ENCODE data around the gene IFITM1. TPM values are rescaled to one million over a fixed set of nuclear protein-coding genes. Genes with fewer than 3 reads are reported as not detected.

The IFITM1 gene
- total RNA-seq, 6 experiments from 2014 or later, result 15.7 to 159 (median 72.5) TPM

- Histone ChIP-seq H3K27ac (no peak overlapping the region), H3K9me3 (no peaks in the 10 kb centered on the region), H3K27me3 (no peaks in the 10 kb centered on the region), H3K4me3 (no peak overlapping the region), H3K36me3 (no peaks in the 10 kb centered on the region), H3K4me1 (no peaks in the 10 kb centered on the region)
- DNase-seq, result peak; percentile 29 to 53 (median 49)
- WGBS (ENCODE audit: insufficient coverage, low coverage, low lambda C conversion rate, missing lambda C conversion rate), result no CpG with 5 or more reads among the region's 15 CpGs
- TF ChIP-seq CTCF (IDR thresholded peaks at IDR 0.05) (no peak), POLR2A (IDR thresholded peaks at IDR 0.05) (no peak)
- ATAC-seq, result peak; percentile 7 to 47 (median 30)
- intact Hi-C loops (cut with DNase I), result no loop called here
These were observed 15.3 kb upstream of the IFITM1 start for GRCh38 chr11:298406-299065.

GRCh38 chr11:299081-299891 lies 14.6 kb upstream of the IFITM1 start, which contains the start of gene IFITM5:
IFITM5 (minus strand) TSS chr11:299526; CDS start chr11:299490, 36 bp downstream.
- Histone ChIP-seq H3K27me3 (no peaks in the 10 kb centered on the region), H3K36me3 (no peaks in the 10 kb centered on the region), H3K27ac (no peak within 1 kb of the TSS), H3K4me1 (no peaks in the 10 kb centered on the region), H3K9me3 (no peaks in the 10 kb centered on the region), H3K4me3 (no peak within 1 kb of the TSS)
- WGBS (ENCODE audit: insufficient coverage, low coverage, low lambda C conversion rate, missing lambda C conversion rate), result 19% methylated on average over 3 of the region's 40 CpGs
- intact Hi-C loops (cut with DNase I), result no loop called here
- DNase-seq (peak in 2 of 3 donors; percentile 22 to 48), ATAC-seq (no peak)
- no peak for TF ChIP-seq CTCF (IDR thresholded peaks at IDR 0.05)
- TF ChIP-seq POLR2A (IDR thresholded peaks at IDR 0.05), result no peak

GRCh38 chr11:299951-300735 lies 13.7 kb upstream of the IFITM1 start:
- Histone ChIP-seq H3K4me1 (peaks cover 0 to 3% (median under 1%) of the 10 kb centered on the region in 4 donors), H3K4me3 (no peak overlapping the region), H3K27ac (no peak overlapping the region), H3K36me3 (no peaks in the 10 kb centered on the region), H3K27me3 (no peaks in the 10 kb centered on the region), H3K9me3 (no peaks in the 10 kb centered on the region)
- peak in 2 of 3 donors; percentile 16 to 43 for DNase-seq
- ATAC-seq, result no peak
- TF ChIP-seq CTCF (IDR thresholded peaks at IDR 0.05), result no peak
- intact Hi-C loops (cut with DNase I), result loop anchor here in 1 of 2 donors (10.0 kb wide), 1 partner anchor 65 kb away; the partner anchor contains the start of gene B4GALNT4
- WGBS (ENCODE audit: insufficient coverage, low coverage, low lambda C conversion rate, missing lambda C conversion rate), result 26% methylated on average over 9 of the region's 20 CpGs

GRCh38 chr11:303363-303762 lies 10.5 kb upstream of the IFITM1 start:
- intact Hi-C loops (cut with DNase I), result loop anchor here in 1 of 2 donors (10.0 kb wide), 1 partner anchor 61 kb away; the partner anchor contains the start of gene B4GALNT4
- H3K36me3 ChIP-seq, result no peaks in the 10 kb centered on the region
- no peak overlapping the region for H3K27ac ChIP-seq
- peaks cover 0 to 15% (median 6%) of the 10 kb centered on the region in 4 donors for H3K4me1 ChIP-seq
- 68% methylated on average over 11 of the region's 12 CpGs for WGBS (ENCODE audit: insufficient coverage, low coverage, low lambda C conversion rate, missing lambda C conversion rate)
- TF ChIP-seq CTCF (IDR thresholded peaks at IDR 0.05) (no peak), POLR2A (IDR thresholded peaks at IDR 0.05) (no peak)
- DNase-seq (peak in 1 of 3 donors; percentile 27), ATAC-seq (no peak)
- no peaks in the 10 kb centered on the region for H3K9me3 ChIP-seq
- no peaks in the 10 kb centered on the region for H3K27me3 ChIP-seq
- no peak overlapping the region for H3K4me3 ChIP-seq
